GM23338 (cell line): ENCODE data around the gene HGF. TPM values are rescaled to one million over a fixed set of nuclear protein-coding genes. Genes with fewer than 3 reads are reported as not detected.

Experiments used
- ATAC-seq: fragments of 200-7000 bp; cut with Tn5 transposase; 3 replicates; pipeline ENCODE4 v1.9.1; 2020
- DNase-seq: peaks from one replicate; pipeline ENCODE4 v3.0.0-alpha.2; 2015; ENCODE audit warnings: low spot score
- H2AFZ ChIP-seq: fragments of 200-600 bp; sonication (generic); 2 replicates; pipeline ENCODE4 v1.8.0; 2016; ENCODE audit warnings: antibody characterized with exemption, mild to moderate bottlenecking, moderate library complexity
- H3F3A ChIP-seq: fragments of 200-600 bp; sonication (generic); replicated peaks from 2 replicates; pipeline ENCODE4 v1.8.0; 2017; ENCODE audit warnings: antibody characterized with exemption, mixed run types, low read depth
- H3K27ac ChIP-seq: fragments of 200-600 bp; sonication (generic); 2 replicates; pipeline ENCODE4 v1.6.1; 2016; ENCODE audit warnings: low read depth
- H3K27me3 ChIP-seq: fragments of 200-600 bp; sonication (generic); 2 replicates; pipeline ENCODE4 v1.8.0; 2016; ENCODE audit warnings: mild to moderate bottlenecking, mixed run types, moderate library complexity; ENCODE audit not compliant: insufficient read depth
- H3K36me3 ChIP-seq: fragments of 200-600 bp; sonication (generic); 2 replicates; pipeline ENCODE4 v1.8.0; 2016; ENCODE audit warnings: mild to moderate bottlenecking; ENCODE audit not compliant: insufficient read depth
- H3K4me1 ChIP-seq: fragments of 200-600 bp; sonication (generic); 2 replicates; pipeline ENCODE4 v1.8.0; 2016; ENCODE audit warnings: mild to moderate bottlenecking, moderate library complexity; ENCODE audit not compliant: insufficient read depth
- H3K4me2 ChIP-seq: fragments of 200-600 bp; sonication (generic); 2 replicates; pipeline ENCODE4 v1.7.1; 2017; ENCODE audit warnings: mixed run types
- H3K4me3 ChIP-seq: fragments of 200-600 bp; sonication (generic); 2 replicates; pipeline ENCODE4 v1.6.1; 2016; ENCODE audit warnings: mixed run types
- H3K79me2 ChIP-seq: fragments of 200-600 bp; sonication (generic); replicated peaks from 2 replicates; pipeline ENCODE4 v1.8.0; 2017; ENCODE audit warnings: mild to moderate bottlenecking; ENCODE audit not compliant: insufficient read depth
- H3K9me2 ChIP-seq: fragments of 200-600 bp; sonication (generic); 2 replicates; pipeline ENCODE4 v1.8.0; 2017; ENCODE audit not compliant: insufficient read depth
- H4K20me1 ChIP-seq: fragments of 200-600 bp; sonication (generic); replicated peaks from 2 replicates; pipeline ENCODE4 v1.8.0; 2017; ENCODE audit warnings: mild to moderate bottlenecking; ENCODE audit not compliant: insufficient read depth
- H3K27ac Mint-ChIP-seq: 2 replicates; pipeline ENCODE4 v1.8.0; 2020; ENCODE audit warnings: inconsistent platforms, mild to moderate bottlenecking, moderate library complexity, mixed read lengths
- H3K27me3 Mint-ChIP-seq: 3 replicates; pipeline ENCODE4 v1.8.0; 2022; ENCODE audit warnings: low read depth, mild to moderate bottlenecking, moderate library complexity, mixed read lengths, inconsistent platforms; ENCODE audit not compliant: insufficient read depth, poor library complexity
- H3K36me3 Mint-ChIP-seq: 3 replicates; pipeline ENCODE4 v1.8.0; 2021; ENCODE audit warnings: low read depth, mild to moderate bottlenecking, inconsistent platforms, moderate library complexity, mixed read lengths
- H3K4me1 Mint-ChIP-seq: 3 replicates; pipeline ENCODE4 v1.8.0; 2020; ENCODE audit warnings: mild to moderate bottlenecking, inconsistent platforms, mixed read lengths
- H3K4me3 Mint-ChIP-seq: 3 replicates; pipeline ENCODE4 v1.8.0; 2021; ENCODE audit warnings: moderate library complexity, mild to moderate bottlenecking, inconsistent platforms, mixed read lengths
- H3K9me3 Mint-ChIP-seq: 3 replicates; pipeline ENCODE4 v1.8.0; 2020; ENCODE audit warnings: moderate library complexity, mild to moderate bottlenecking, inconsistent platforms, mixed read lengths
- CREB1 ChIP-seq: fragments of 250-450 bp; sonication (Bioruptor Pico); IDR thresholded peaks from 2 replicates; pipeline ENCODE4 v1.5.0; 2020; ENCODE audit warnings: low read depth, mild to moderate bottlenecking, moderate library complexity
- CTCF ChIP-seq, 2 experiments: fragments of 200-600 bp in 1 of 2; sonication (generic) in 1 of 2; conservative IDR thresholded peaks; 2 replicates each; pipeline versions ENCODE4 v1.5.1 to v1.6.1; 2016 to 2017; ENCODE audit warnings: antibody characterized with exemption in 2 of 2, low read depth in 2 of 2, mild to moderate bottlenecking in 2 of 2, moderate library complexity in 1 of 2
- EZH2 ChIP-seq: fragments of 200-600 bp; sonication (generic); IDR thresholded peaks from one replicate; pipeline ENCODE4 v1.8.0; 2017; ENCODE audit warnings: antibody characterized with exemption, mild to moderate bottlenecking, low read depth; ENCODE audit not compliant: unreplicated experiment
- EZH2phosphoT487 ChIP-seq: fragments of 200-600 bp; sonication (generic); IDR thresholded peaks from one replicate; pipeline ENCODE4 v1.8.1; 2018; ENCODE audit warnings: antibody characterized with exemption; ENCODE audit not compliant: unreplicated experiment
- JUNB ChIP-seq: IDR thresholded peaks from one replicate; pipeline ENCODE4 v1.6.1; 2016; ENCODE audit warnings: antibody characterized with exemption; ENCODE audit not compliant: unreplicated experiment
- NANOG ChIP-seq: IDR thresholded peaks from 2 replicates; pipeline ENCODE4 v1.6.1; 2016; ENCODE audit warnings: antibody characterized with exemption, borderline replicate concordance
- POLR2AphosphoS5 ChIP-seq: IDR thresholded peaks from 2 replicates; pipeline ENCODE4 v1.6.1; 2016; ENCODE audit warnings: antibody characterized with exemption, low read depth
- STAT1 ChIP-seq: IDR thresholded peaks from one replicate; pipeline ENCODE4 v1.6.1; 2016; ENCODE audit warnings: antibody characterized with exemption; ENCODE audit not compliant: unreplicated experiment
- ZNF114 ChIP-seq: fragments of 250-450 bp; sonication (Bioruptor Pico); IDR thresholded peaks from 2 replicates; pipeline ENCODE4 v1.5.0; 2020; ENCODE audit warnings: mild to moderate bottlenecking, moderate library complexity
- ZNF331 ChIP-seq: fragments of 250-450 bp; sonication (Bioruptor Pico); IDR thresholded peaks from 2 replicates; pipeline ENCODE4 v1.5.0; 2020; ENCODE audit warnings: low read depth, mild to moderate bottlenecking, moderate library complexity
- ZNF462 ChIP-seq: fragments of 250-450 bp; sonication (Bioruptor Pico); IDR thresholded peaks from 2 replicates; pipeline ENCODE4 v1.5.0; 2020; ENCODE audit warnings: mild to moderate bottlenecking, moderate library complexity
- polyA plus RNA-seq: library from polyadenylated mRNA; unstranded; fragments of >200 nt; fragmentation: Nextera tagmentation; extraction: Ambion mirVana; gene quantifications from 2 replicates; pipeline ENCODE4 v1.2.1, GENCODE V29; 2016
- total RNA-seq: library from RNA; depleted of rRNA; stranded (reverse); fragments of >200 nt; shearing (Covaris generic); gene quantifications from 2 replicates; pipeline ENCODE4 v1.2.3, GENCODE V29; 2014
- TF ChIP-seq, protein P1 (sequence below): IDR thresholded peaks from one replicate; pipeline ENCODE4 v1.6.1; 2018; ENCODE audit warnings: antibody characterized with exemption; ENCODE audit not compliant: unreplicated experiment
- TF ChIP-seq, protein P2 (sequence below): IDR thresholded peaks from 2 replicates; pipeline ENCODE4 v1.6.1; 2016; ENCODE audit warnings: antibody characterized with exemption

Gene HGF
- total and polyA plus RNA-seq, 2 experiments from 2014 or later, result 0.24 to 1.1 TPM

GRCh38 chr7:81761821-81762220 is 8.0 kb downstream of the HGF start:
- Histone ChIP-seq H3K27me3 (no peaks in the 10 kb centered on the region), H3K27ac (no peak overlapping the region), H2AFZ (no peak overlapping the region), H3K4me1 (0 out of 2 replicates have a peak, but pooled peaks cover 5% of the 10 kb centered on the region), H3K4me3 (no peak overlapping the region), H3F3A (no peaks in the 10 kb centered on the region), H3K36me3 (no peaks in the 10 kb centered on the region), H4K20me1 (no peaks in the 10 kb centered on the region), H3K9me2 (no peaks in the 10 kb centered on the region), H3K79me2 (no peaks in the 10 kb centered on the region), H3K4me2 (0 out of 2 replicates have a peak overlapping the region, but pooled peaks have one; percentile 35)
- ATAC-seq (peak; percentile 100), DNase-seq (peak; percentile 61)
- H3K9me3 Mint-ChIP-seq, result no peaks in the 10 kb centered on the region
- TF ChIP-seq STAT1 (no peak), JUNB (no peak), ZNF114 (CRISPR knock-in tag) (no peak), POLR2AphosphoS5 (no peak), CREB1 (CRISPR knock-in tag) (no peak), EZH2 (no peak), NANOG (no peak), ZNF331 (no peak), EZH2phosphoT487 (no peak), ZNF462 (CRISPR knock-in tag) (peak; percentile 27; the same call in 1 of the 2 replicates), CTCF (conservative IDR thresholded peaks at IDR 0.05; ENCODE audit: low read depth in 2 of 2) (0 out of 4 replicates have a peak, but pooled peaks of 1 of the 2 experiments have one; percentile 5)
- TF ChIP-seq, protein P1, sequence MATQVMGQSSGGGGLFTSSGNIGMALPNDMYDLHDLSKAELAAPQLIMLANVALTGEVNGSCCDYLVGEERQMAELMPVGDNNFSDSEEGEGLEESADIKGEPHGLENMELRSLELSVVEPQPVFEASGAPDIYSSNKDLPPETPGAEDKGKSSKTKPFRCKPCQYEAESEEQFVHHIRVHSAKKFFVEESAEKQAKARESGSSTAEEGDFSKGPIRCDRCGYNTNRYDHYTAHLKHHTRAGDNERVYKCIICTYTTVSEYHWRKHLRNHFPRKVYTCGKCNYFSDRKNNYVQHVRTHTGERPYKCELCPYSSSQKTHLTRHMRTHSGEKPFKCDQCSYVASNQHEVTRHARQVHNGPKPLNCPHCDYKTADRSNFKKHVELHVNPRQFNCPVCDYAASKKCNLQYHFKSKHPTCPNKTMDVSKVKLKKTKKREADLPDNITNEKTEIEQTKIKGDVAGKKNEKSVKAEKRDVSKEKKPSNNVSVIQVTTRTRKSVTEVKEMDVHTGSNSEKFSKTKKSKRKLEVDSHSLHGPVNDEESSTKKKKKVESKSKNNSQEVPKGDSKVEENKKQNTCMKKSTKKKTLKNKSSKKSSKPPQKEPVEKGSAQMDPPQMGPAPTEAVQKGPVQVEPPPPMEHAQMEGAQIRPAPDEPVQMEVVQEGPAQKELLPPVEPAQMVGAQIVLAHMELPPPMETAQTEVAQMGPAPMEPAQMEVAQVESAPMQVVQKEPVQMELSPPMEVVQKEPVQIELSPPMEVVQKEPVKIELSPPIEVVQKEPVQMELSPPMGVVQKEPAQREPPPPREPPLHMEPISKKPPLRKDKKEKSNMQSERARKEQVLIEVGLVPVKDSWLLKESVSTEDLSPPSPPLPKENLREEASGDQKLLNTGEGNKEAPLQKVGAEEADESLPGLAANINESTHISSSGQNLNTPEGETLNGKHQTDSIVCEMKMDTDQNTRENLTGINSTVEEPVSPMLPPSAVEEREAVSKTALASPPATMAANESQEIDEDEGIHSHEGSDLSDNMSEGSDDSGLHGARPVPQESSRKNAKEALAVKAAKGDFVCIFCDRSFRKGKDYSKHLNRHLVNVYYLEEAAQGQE, result no peak
- TF ChIP-seq, protein P2, sequence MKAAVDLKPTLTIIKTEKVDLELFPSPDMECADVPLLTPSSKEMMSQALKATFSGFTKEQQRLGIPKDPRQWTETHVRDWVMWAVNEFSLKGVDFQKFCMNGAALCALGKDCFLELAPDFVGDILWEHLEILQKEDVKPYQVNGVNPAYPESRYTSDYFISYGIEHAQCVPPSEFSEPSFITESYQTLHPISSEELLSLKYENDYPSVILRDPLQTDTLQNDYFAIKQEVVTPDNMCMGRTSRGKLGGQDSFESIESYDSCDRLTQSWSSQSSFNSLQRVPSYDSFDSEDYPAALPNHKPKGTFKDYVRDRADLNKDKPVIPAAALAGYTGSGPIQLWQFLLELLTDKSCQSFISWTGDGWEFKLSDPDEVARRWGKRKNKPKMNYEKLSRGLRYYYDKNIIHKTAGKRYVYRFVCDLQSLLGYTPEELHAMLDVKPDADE, result no peak
- no peak overlapping the region for H3K27ac Mint-ChIP-seq
- H3K27me3 Mint-ChIP-seq, result peaks cover 1% of the 10 kb centered on the region
- no peaks in the 10 kb centered on the region for H3K36me3 Mint-ChIP-seq
- H3K4me1 Mint-ChIP-seq, result peaks cover 23% of the 10 kb centered on the region
- no peak overlapping the region for H3K4me3 Mint-ChIP-seq
